ENCODE results near the gene RAB3IP.
A peak's percentile ranks its signal among the peaks of the same experiment; 100 is the strongest.
"Not testable (repeated sequence)": the region's sequence is repeated elsewhere in the genome, so short reads cannot be mapped to it uniquely, and the experiment has no call there.

Gene RAB3IP

GRCh38 chr12:69783365-69783764 is 44.7 kb downstream of the RAB3IP start:
- TF ChIP-seq CTCF (IDR thresholded peaks at IDR 0.05; ENCODE audit: insufficient read depth, low read depth, low read length, missing control alignments): no peak
- DNase-seq (ENCODE audit: low read depth): peak; percentile 57
- H3K4me3 ChIP-seq (ENCODE audit: low read length): no peak overlapping the region

GRCh38 chr12:69789351-69789750 is 50.7 kb downstream of the RAB3IP start:
- H3K4me3 ChIP-seq (ENCODE audit: low read length): no peak overlapping the region
- no peak for TF ChIP-seq CTCF (IDR thresholded peaks at IDR 0.05; ENCODE audit: insufficient read depth, low read depth, low read length, missing control alignments)
- no peak for DNase-seq (ENCODE audit: low read depth)

GRCh38 chr12:69792533-69792932 is 53.9 kb downstream of the RAB3IP start:
- no peak overlapping the region for H3K4me3 ChIP-seq (ENCODE audit: low read length)
- no peak for TF ChIP-seq CTCF (IDR thresholded peaks at IDR 0.05; ENCODE audit: insufficient read depth, low read depth, low read length, missing control alignments)
- DNase-seq (ENCODE audit: low read depth): no peak

GRCh38 chr12:69807101-69807897 is 68.6 kb downstream of the RAB3IP start:
- not testable (repeated sequence) for H3K4me3 ChIP-seq (ENCODE audit: low read length); DNase-seq (ENCODE audit: low read depth)

- TF ChIP-seq CTCF (IDR thresholded peaks at IDR 0.05; ENCODE audit: insufficient read depth, low read depth, low read length, missing control alignments): no peak
- DNase-seq (ENCODE audit: low read depth): peak; percentile 37
- H3K4me3 ChIP-seq (ENCODE audit: low read length): no peak overlapping the region
Measured at GRCh38 chr12:69810870-69811498, 72.3 kb downstream of the RAB3IP start.

GRCh38 chr12:69816082-69816481 is 77.4 kb downstream of the RAB3IP start:
- no peak for TF ChIP-seq CTCF (IDR thresholded peaks at IDR 0.05; ENCODE audit: insufficient read depth, low read depth, low read length, missing control alignments)
- no peak overlapping the region for H3K4me3 ChIP-seq (ENCODE audit: low read length)

GRCh38 chr12:69821032-69821455 is 82.4 kb downstream of the RAB3IP start:
- TF ChIP-seq CTCF (IDR thresholded peaks at IDR 0.05; ENCODE audit: insufficient read depth, low read depth, low read length, missing control alignments): no peak
- no peak overlapping the region for H3K4me3 ChIP-seq (ENCODE audit: low read length)
- DNase-seq (ENCODE audit: low read depth): no peak

More at GRCh38 chr12:69816082-69816481, 77.4 kb downstream of the RAB3IP start:
- no peak for DNase-seq (ENCODE audit: low read depth)
